NCI-H524 treated with DMSO at 0.1 percent for 48 hours (cell line): Measurements from ENCODE around the gene IPO5.
"Not testable (repeated sequence)": the region's sequence is repeated elsewhere in the genome, so short reads cannot be mapped to it uniquely, and the experiment has no call there.

Experiments used
- DNase-seq: peaks from one replicate; lab custom pipeline; 2025; lab: John Stamatoyannopoulos, UW

Gene IPO5

GRCh38 chr13:98014766-98015165, 61.3 kb downstream of the IPO5 start:
- no peak for DNase-seq

GRCh38 chr13:98018293-98018692, 64.8 kb downstream of the IPO5 start:
- no peak for DNase-seq

GRCh38 chr13:98019186-98019585, 65.7 kb downstream of the IPO5 start:
- no peak for DNase-seq

- no peak for DNase-seq
Observed at GRCh38 chr13:98020271-98020670, 66.8 kb downstream of the IPO5 start.

- DNase-seq: no peak
Observed at GRCh38 chr13:98022210-98022609, 68.7 kb downstream of the IPO5 start.

- no peak for DNase-seq
Observed at GRCh38 chr13:98025480-98026025, 72.1 kb downstream of the IPO5 start.

- DNase-seq: no peak
Observed at GRCh38 chr13:98026457-98026857, 73.0 kb downstream of the IPO5 start.

- DNase-seq: no peak
Observed at GRCh38 chr13:98032168-98032567, 78.7 kb downstream of the IPO5 start.

GRCh38 chr13:98033277-98034247, 80.1 kb downstream of the IPO5 start:
- no peak for DNase-seq

GRCh38 chr13:98035373-98035772, 81.9 kb downstream of the IPO5 start:
- DNase-seq: no peak

GRCh38 chr13:98036564-98037302, 83.3 kb downstream of the IPO5 start:
- DNase-seq: not testable (repeated sequence)

GRCh38 chr13:98039261-98039660, 85.8 kb downstream of the IPO5 start:
- DNase-seq: no peak

- no peak for DNase-seq
Observed at GRCh38 chr13:98039964-98040363, 86.5 kb downstream of the IPO5 start.

- no peak for DNase-seq
Observed at GRCh38 chr13:98041081-98041820, 87.8 kb downstream of the IPO5 start.

GRCh38 chr13:98044301-98044700, 90.8 kb downstream of the IPO5 start:
- DNase-seq: no peak

GRCh38 chr13:98047785-98048184, 94.3 kb downstream of the IPO5 start:
- DNase-seq: not testable (repeated sequence)

- DNase-seq: no peak
Observed at GRCh38 chr13:98048265-98048664, 94.8 kb downstream of the IPO5 start.

GRCh38 chr13:98050041-98050466, 96.6 kb downstream of the IPO5 start:
- DNase-seq: no peak

- DNase-seq: no peak
Observed at GRCh38 chr13:98052412-98052811, 98.9 kb downstream of the IPO5 start.

GRCh38 chr13:98054301-98054700, 100.8 kb downstream of the IPO5 start:
- DNase-seq: no peak

- DNase-seq: no peak
Observed at GRCh38 chr13:98055623-98056022, 102.1 kb downstream of the IPO5 start.

GRCh38 chr13:98056839-98057410, 103.5 kb downstream of the IPO5 start:
- DNase-seq: no peak
